OCI-LY3 (cell line): ENCODE data around the gene ADRB1.

Source experiments
- CTCF ChIP-seq: fragments of 200-600, 300-600 bp; sonication (generic); IDR thresholded peaks from 2 replicates; pipeline ENCODE4 v1.5.1; 2014; ENCODE audit warnings: antibody characterized with exemption, low read length, low read depth
- EZH2phosphoT487 ChIP-seq: fragments of 200-600 bp; shearing (Covaris generic); IDR thresholded peaks from 2 replicates; pipeline ENCODE4 v1.6.1; 2018; ENCODE audit warnings: antibody characterized with exemption, mixed run types, low read depth

GRCh38 chr10:114070710-114071109 lies 27.0 kb downstream of the ADRB1 start:
- TF ChIP-seq CTCF (no peak), EZH2phosphoT487 (no peak)
